ENCODE results near the gene LIMA1.
"Not testable (repeated sequence)": the region's sequence is repeated elsewhere in the genome, so short reads cannot be mapped to it uniquely, and the experiment has no call there.

The LIMA1 gene

DNA sequence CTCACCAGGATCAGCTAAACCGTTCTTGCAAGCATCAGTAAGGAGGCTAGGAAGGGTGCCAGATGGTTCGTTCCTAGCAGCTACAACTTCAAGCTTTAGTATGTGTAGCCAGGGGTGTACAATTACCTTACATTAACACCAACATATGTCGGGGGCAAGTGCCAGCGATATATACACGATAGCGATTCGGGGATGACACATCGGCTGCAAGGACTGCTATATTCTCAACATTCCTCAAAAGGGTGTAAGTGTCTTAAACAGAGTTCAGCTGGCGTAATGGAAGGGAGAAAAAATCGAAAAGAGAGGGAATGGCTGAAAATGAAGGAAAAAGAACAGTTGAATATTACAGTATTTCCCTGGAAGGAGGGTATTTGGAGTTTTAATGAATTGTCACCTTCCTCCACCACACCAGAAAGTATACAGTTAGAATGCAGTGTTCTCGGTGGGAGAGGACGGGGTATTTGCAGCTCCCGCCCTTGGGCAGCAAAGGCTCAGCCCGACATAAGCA lies 545 bp downstream of the LIMA1 start:
- DNase-seq: no peak

- DNase-seq: no peak
These were observed 3.8 kb downstream of the LIMA1 start for GRCh38 chr12:50279501-50279900.

- DNase-seq: no peak
These were observed 6.2 kb downstream of the LIMA1 start for GRCh38 chr12:50276912-50277671.

GRCh38 chr12:50276068-50276467 lies 7.3 kb downstream of the LIMA1 start:
- DNase-seq: no peak

DNA sequence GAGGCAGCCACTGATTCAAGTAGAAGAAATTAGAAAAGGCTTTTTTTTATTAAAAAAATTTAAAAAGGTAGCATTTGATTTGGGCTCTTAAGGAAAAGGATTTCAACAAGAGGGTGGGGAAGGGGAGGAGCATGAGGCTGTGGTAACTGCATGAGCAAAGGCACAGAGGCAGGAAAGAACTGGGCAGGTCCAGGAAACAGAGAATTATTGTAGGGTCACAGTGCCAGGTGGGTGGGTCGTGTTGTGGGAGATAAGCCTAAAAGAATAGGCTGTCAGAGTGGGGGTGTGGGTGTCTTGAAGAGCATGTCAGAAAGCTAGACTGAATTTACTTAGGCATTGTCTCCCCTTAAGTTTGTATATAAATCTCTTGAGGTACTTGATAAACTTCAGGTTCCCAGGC lies 7.8 kb downstream of the LIMA1 start:
- no peak for DNase-seq

DNA sequence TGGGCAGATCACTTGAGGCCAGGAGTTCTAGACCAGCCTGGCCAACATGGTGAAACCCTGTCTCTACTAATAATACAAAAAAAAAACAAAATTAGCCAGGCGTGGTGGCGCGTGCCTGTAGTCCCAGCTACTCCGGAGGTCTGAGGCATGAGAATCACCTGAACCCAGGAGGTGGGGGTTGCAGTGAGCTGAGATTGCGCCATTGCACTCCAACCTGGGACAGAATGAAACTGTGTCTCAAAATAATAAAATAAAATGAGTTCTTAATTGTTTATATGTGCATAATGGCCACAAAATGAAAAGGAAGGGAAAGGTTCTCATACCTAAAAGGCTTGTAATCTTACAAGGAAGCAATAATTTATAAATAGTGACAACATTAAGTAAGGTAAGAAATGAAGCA lies 8.2 kb downstream of the LIMA1 start:
- DNase-seq: not testable (repeated sequence)

DNA sequence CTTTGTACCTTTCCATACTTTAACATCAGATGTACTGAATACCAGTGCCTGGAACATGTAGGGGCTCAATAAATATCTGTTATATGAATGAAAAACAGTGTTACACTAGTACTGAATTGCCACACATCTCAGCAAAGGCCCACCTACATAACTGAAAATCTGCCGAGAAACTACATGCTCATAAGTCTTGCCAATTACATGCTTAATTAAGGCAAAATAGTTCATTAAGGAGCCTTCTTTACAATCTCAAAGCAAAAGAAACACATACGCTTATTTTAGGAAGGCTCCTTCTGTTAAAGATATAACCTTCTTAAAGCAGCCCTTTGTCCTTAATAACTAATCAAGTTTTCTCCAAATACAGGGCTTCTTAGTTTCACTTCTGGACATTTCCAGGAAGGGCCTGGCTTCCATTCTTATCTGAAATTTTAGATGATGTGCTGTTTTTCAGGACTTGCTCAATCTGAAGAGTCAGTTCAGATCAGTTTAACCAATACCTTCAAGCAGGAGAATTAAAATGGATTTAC lies 11.5 kb downstream of the LIMA1 start:
- no peak for DNase-seq

- no peak for DNase-seq
These were observed 14.8 kb downstream of the LIMA1 start for GRCh38 chr12:50268482-50268881.

GRCh38 chr12:50265770-50266524 lies 17.4 kb downstream of the LIMA1 start:
- DNase-seq: no peak

DNA sequence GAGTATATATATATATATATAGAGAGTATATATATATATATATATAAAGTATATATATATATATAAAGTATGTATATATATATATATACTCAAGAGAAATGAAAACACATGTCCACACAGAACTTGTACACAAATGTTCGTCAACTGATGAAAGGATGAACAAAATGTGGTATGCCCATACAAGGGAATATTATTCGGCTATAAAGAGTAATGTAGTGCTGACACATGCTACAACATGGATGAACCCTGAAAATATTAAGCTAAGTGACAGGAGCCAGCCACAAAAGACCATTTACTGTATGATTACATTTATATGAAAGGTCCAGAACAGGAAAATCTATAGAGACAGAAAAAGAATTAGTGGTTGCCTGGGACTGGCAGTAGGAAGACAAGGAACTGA lies 19.5 kb downstream of the LIMA1 start:
- DNase-seq: no peak

DNA sequence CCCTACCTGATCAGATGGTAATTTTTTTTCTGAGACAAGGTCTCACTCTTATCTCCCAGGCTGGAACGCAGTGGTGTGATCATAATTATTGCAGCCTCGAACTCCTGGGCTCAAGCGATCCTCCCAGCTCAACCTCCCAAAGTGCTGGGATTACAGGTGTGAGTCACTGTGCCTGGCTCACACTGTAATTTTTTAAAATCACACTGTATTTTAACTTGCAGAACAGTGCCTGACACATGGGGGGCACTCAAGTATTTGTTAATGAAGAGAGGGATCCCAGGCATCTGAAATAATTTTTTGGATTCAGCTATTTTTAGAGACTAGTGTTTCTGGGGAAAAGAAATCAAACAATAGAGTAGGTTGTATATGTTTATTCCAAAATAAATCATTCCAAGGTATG lies 21.7 kb downstream of the LIMA1 start:
- no peak for DNase-seq

DNA sequence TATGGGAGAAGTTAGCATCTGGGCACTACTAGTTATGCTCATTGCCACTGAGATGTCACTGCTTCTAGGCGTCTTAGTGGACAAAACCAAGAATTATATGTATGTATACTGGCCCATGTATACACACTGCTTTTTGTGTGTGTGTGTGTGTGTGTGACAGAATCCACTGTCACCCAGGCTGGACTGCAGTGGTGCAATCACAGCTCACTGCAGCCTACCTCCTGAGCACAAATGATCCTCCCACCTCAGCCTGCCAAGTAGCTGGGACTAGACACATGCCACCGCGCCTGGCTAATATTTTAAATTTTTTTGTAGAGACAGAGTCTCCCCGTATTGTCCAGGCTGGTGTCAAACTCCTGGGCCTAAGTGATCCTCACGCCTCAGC lies 25.2 kb downstream of the LIMA1 start:
- no peak for DNase-seq

DNA sequence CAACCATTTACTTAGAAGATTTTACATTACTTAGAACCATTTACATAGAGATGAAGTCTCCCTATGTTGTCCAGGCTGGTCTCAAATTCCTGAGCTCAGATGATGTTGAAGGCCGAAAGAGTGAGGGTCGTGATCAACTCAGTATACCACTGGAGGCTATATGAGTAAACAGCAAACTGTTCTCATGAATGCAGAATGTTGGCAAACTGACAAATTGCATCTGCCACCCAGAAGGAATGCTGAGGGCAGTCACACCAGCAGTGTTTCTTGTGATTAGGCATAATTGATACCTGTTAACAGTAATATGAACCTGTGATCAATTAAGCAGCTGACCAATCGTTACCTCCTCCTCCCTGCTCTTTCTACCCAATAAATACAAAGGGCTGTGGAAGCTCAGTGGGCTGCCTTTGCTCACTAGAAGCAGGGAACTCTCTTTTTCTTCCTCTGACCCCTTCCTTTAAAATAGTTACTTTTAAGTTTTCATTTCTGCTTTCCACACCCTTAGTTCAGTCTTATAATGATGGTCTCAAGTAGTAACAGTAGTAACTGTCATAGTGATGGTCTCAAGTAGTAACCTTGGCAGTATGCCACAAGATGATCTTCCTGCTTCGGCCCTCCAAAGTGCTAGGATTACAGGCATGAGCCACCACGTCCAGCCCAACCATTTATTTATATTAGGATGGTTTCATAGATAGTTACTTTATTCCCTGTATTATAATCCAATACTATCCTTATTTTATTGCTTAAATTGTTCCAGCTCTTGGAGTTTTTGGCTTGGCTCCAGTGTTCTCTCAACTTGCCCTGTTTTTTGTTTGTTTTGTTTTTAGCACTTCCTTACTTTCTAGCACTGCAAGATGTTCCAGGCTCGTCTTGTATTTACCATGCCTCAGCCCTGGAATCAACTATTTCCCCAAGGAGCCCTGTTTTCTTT lies 25.8 kb downstream of the LIMA1 start:
- no peak for DNase-seq

- no peak for DNase-seq
These were observed 26.6 kb downstream of the LIMA1 start for GRCh38 chr12:50256761-50257160.

DNA sequence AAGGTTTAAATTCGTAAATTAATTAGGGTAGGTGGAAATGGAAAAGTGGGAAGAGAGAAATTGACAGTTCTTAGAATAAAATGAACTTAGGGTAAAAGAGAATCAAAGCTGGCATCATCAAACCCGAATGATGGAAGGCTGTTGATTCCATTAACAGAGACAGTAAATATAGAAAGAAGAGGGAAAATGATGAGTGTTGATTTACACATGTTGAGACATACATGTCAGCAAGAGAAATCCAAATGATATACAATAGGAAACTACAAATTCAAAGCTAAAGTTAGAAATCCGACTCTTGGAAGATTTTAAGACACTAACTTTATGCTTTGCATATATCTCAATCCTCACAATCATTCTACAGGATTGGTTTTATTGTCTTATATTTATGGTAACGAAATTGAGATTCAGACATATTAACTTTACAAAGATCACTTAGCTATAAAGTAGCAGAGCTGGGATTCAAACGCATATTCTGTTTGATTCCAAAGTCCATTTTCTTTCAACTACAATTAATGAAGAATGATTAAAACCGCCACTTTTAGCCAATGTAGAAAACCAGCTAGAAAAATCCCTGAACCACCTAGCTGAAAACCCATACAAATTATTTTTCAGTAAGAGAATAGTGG lies 30.2 kb downstream of the LIMA1 start:
- no peak for DNase-seq

GRCh38 chr12:50251619-50252252 lies 31.6 kb downstream of the LIMA1 start:
- DNase-seq: no peak

DNA sequence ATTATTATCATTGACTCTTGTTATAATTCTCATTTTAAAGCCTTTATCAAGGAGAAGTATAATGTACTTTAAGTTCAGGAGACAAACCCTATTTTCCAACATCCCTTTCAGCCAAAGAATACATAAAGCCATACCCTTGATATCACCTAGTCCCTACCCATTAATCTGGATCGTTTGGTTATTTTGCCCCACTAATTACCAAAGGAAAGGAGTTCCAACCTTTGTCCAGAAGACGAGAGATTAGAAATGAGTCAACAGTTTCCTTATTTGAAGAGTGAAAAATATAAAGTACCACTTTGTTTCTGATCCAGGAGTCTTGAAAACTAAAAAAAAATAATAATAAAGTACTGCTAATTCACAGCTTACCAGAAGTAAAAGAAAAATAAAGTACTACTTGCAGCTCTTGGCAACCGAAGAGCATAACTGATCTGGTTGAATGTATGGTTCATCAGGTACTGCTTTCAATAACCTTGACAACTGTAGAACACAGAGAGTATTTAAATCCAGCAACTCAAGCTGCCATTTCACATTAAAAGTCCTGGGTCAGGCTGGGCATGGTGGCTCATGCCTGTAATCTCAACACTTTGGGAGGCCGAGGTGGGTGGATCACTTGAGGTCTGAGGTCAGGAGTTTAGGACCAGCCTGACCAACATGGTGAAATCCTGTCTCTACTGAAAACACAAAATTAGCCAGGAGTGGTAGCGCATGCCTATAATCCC lies 33.7 kb downstream of the LIMA1 start:
- no peak for DNase-seq

- no peak for DNase-seq
These were observed 34.4 kb downstream of the LIMA1 start for GRCh38 chr12:50248883-50249282.

DNA sequence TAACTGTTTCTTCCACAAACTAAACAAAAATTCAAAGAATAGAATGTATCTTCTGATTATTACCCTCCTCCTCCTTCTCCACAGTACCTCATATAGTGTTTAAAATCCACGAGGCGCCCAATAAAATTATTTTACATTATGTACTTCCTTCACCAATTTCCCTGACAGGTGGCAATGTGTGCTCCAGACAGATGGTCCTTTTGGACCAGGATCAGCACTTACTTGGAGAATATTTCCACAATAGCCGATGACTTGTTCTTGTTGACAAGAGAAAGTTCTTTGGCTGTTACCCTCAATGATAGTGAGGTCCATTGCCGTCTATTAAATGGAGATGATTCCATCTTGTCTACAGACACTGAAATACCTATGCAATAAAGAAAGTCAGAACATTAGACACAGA lies 34.9 kb downstream of the LIMA1 start:
- no peak for DNase-seq

DNA sequence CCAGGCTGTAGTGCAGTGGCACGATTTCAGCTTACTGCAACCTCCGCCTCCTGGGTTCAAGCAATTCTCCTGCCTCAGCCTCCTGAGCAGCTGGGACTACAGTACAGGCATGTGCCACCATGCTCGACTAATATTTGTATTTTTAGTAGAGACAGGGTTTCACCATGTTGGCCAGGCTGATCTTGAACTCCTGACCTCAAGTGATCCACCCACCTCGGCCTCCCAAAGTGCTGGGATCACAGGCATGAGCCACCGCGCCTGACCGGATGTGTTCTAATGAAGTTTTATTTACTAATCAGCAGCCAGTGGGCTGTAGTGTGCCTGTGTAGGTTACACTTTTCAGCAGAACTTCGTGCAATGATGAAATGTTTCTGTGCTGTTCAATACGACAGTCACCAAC lies 35.7 kb downstream of the LIMA1 start:
- DNase-seq: not testable (repeated sequence)

All from stimulated activated CD4-positive, alpha-beta T cell treated with anti-CD3 and anti-CD28 coated beads, Interleukin-2, amount 100 ng/mL, for 24 hours (primary cell).